Stimulated activated CD4-positive, alpha-beta T cell treated with anti-CD3 and anti-CD28 coated beads, Interleukin-4, amount 100 ng/mL, for 24 hours (primary cell): ENCODE results near the gene VSTM1.
"Not testable (repeated sequence)": the region's sequence is repeated elsewhere in the genome, so short reads cannot be mapped to it uniquely, and the experiment has no call there.

Experiments
- DNase-seq: peaks from one replicate; pipeline ENCODE4 v3.0.0-alpha.2; 2020

The VSTM1 gene

GRCh38 chr19:54069470-54069869, 5.8 kb upstream of the VSTM1 start:
- DNase-seq: no peak

GRCh38 chr19:54062643-54063042, 1.1 kb downstream of the VSTM1 start:
- DNase-seq: no peak

- no peak for DNase-seq
Observed at GRCh38 chr19:54047616-54048015, 16.1 kb downstream of the VSTM1 start.

GRCh38 chr19:54045771-54046170, 17.9 kb downstream of the VSTM1 start:
- no peak for DNase-seq

- no peak for DNase-seq
Observed at GRCh38 chr19:54042989-54043388, 20.7 kb downstream of the VSTM1 start.

GRCh38 chr19:54041969-54042606, 21.6 kb downstream of the VSTM1 start:
- DNase-seq: no peak

- no peak for DNase-seq
Observed at GRCh38 chr19:54040003-54040402, 23.7 kb downstream of the VSTM1 start.

- DNase-seq: not testable (repeated sequence)
Observed at GRCh38 chr19:54036542-54036941, 27.2 kb downstream of the VSTM1 start.

- no peak for DNase-seq
Observed at GRCh38 chr19:54035215-54036178, 28.2 kb downstream of the VSTM1 start.

- no peak for DNase-seq
Observed at GRCh38 chr19:54030895-54031586, 32.7 kb downstream of the VSTM1 start.

GRCh38 chr19:54029930-54030490, 33.7 kb downstream of the VSTM1 start:
- DNase-seq: peak; percentile 60

- no peak for DNase-seq
Observed at GRCh38 chr19:54029301-54029700, 34.4 kb downstream of the VSTM1 start.

- DNase-seq: no peak
Observed at GRCh38 chr19:54026656-54027055, 37.0 kb downstream of the VSTM1 start.

GRCh38 chr19:54024660-54025059, 39.0 kb downstream of the VSTM1 start:
- DNase-seq: no peak

GRCh38 chr19:54023191-54023590, 40.5 kb downstream of the VSTM1 start:
- no peak for DNase-seq

GRCh38 chr19:54021932-54022331, 41.8 kb downstream of the VSTM1 start:
- DNase-seq: no peak

- no peak for DNase-seq
Observed at GRCh38 chr19:54021363-54021762, 42.3 kb downstream of the VSTM1 start.

GRCh38 chr19:54017261-54017660, 46.4 kb downstream of the VSTM1 start:
- DNase-seq: no peak

GRCh38 chr19:54014920-54015560, 48.7 kb downstream of the VSTM1 start:
- no peak for DNase-seq

- no peak for DNase-seq
Observed at GRCh38 chr19:54013866-54014265, 49.8 kb downstream of the VSTM1 start.

- no peak for DNase-seq
Observed at GRCh38 chr19:54011507-54012211, 52.0 kb downstream of the VSTM1 start.

- DNase-seq: no peak
Observed at GRCh38 chr19:54010474-54010873, 53.2 kb downstream of the VSTM1 start.
